Measurements from ENCODE around the gene INTS7. TPM values are rescaled to one million over a fixed set of nuclear protein-coding genes. Genes with fewer than 3 reads are reported as not detected.

The INTS7 gene
- total RNA-seq, 3 donors from 2014 or later: 6.6 to 16.7 (median 10.8) TPM

GRCh38 chr1:211900441-211900840, 134.9 kb downstream of the INTS7 start:
- H3K27me3 ChIP-seq: no peaks in the 10 kb centered on the region
- no peak overlapping the region for H3K4me3 ChIP-seq
- no peaks in the 10 kb centered on the region for H3K36me3 ChIP-seq
- intact Hi-C loops (cut with DNase I; ENCODE audit: low total_unique reads): no loop called here
- no peaks in the 10 kb centered on the region for H3K9me3 ChIP-seq
- no peak for TF ChIP-seq POLR2A (IDR thresholded peaks at IDR 0.05)
- no peak for TF ChIP-seq CTCF (IDR thresholded peaks at IDR 0.05)
- TF ChIP-seq POLR2AphosphoS5 (IDR thresholded peaks at IDR 0.05): no peak
- no peak for DNase-seq (ENCODE audit: low spot score in 2 of 2)
- no peak overlapping the region for H3K27ac ChIP-seq
- no peaks in the 10 kb centered on the region for H3K4me1 ChIP-seq

- DNase-seq (ENCODE audit: low spot score in 2 of 2): no peak
- Histone ChIP-seq H3K9me3 (no peaks in the 10 kb centered on the region), H3K27ac (no peak overlapping the region), H3K4me1 (no peaks in the 10 kb centered on the region), H3K36me3 (no peaks in the 10 kb centered on the region), H3K4me3 (no peak overlapping the region), H3K27me3 (no peaks in the 10 kb centered on the region)
- intact Hi-C loops (cut with DNase I; ENCODE audit: low total_unique reads): no loop called here
- TF ChIP-seq CTCF (IDR thresholded peaks at IDR 0.05) (no peak), POLR2AphosphoS5 (IDR thresholded peaks at IDR 0.05) (no peak), POLR2A (IDR thresholded peaks at IDR 0.05) (no peak)
Measured at GRCh38 chr1:211896958-211897357, 138.4 kb downstream of the INTS7 start.

GRCh38 chr1:211895126-211895759, 140.1 kb downstream of the INTS7 start:
- no peaks in the 10 kb centered on the region for H3K9me3 ChIP-seq
- intact Hi-C loops (cut with DNase I; ENCODE audit: low total_unique reads): no loop called here
- no peaks in the 10 kb centered on the region for H3K27me3 ChIP-seq
- H3K4me3 ChIP-seq: no peak overlapping the region
- no peak for DNase-seq (ENCODE audit: low spot score in 2 of 2)
- H3K27ac ChIP-seq: no peak overlapping the region
- no peaks in the 10 kb centered on the region for H3K4me1 ChIP-seq
- no peak for TF ChIP-seq CTCF (IDR thresholded peaks at IDR 0.05)
- TF ChIP-seq POLR2A (IDR thresholded peaks at IDR 0.05): no peak
- no peak for TF ChIP-seq POLR2AphosphoS5 (IDR thresholded peaks at IDR 0.05)
- no peaks in the 10 kb centered on the region for H3K36me3 ChIP-seq

GRCh38 chr1:211894312-211894711, 141.0 kb downstream of the INTS7 start:
- H3K9me3 ChIP-seq: no peaks in the 10 kb centered on the region
- DNase-seq (ENCODE audit: low spot score in 2 of 2): no peak
- H3K4me1 ChIP-seq: no peaks in the 10 kb centered on the region
- no peaks in the 10 kb centered on the region for H3K27me3 ChIP-seq
- TF ChIP-seq CTCF (IDR thresholded peaks at IDR 0.05): no peak
- TF ChIP-seq POLR2A (IDR thresholded peaks at IDR 0.05): no peak
- intact Hi-C loops (cut with DNase I; ENCODE audit: low total_unique reads): no loop called here
- no peak overlapping the region for H3K4me3 ChIP-seq
- no peaks in the 10 kb centered on the region for H3K36me3 ChIP-seq
- H3K27ac ChIP-seq: no peak overlapping the region

GRCh38 chr1:211893260-211893659, 142.1 kb downstream of the INTS7 start:
- DNase-seq (ENCODE audit: low spot score in 2 of 2): no peak
- Histone ChIP-seq H3K4me3 (no peak overlapping the region), H3K36me3 (no peaks in the 10 kb centered on the region), H3K4me1 (no peaks in the 10 kb centered on the region), H3K9me3 (no peaks in the 10 kb centered on the region), H3K27me3 (no peaks in the 10 kb centered on the region), H3K27ac (no peak overlapping the region)
- TF ChIP-seq POLR2AphosphoS5 (IDR thresholded peaks at IDR 0.05) (no peak), POLR2A (IDR thresholded peaks at IDR 0.05) (no peak), CTCF (IDR thresholded peaks at IDR 0.05) (no peak)
- intact Hi-C loops (cut with DNase I; ENCODE audit: low total_unique reads): no loop called here

Data from breast epithelium (tissue), 4 donors.